EL (cell line): ENCODE results near the gene VPS54.
"Not testable (repeated sequence)": the region's sequence is repeated elsewhere in the genome, so short reads cannot be mapped to it uniquely, and the experiment has no call there.

Experiments
- DNase-seq: peaks from one replicate; pipeline ENCODE4 v3.0.0-alpha.2; 2016

The VPS54 gene

DNA sequence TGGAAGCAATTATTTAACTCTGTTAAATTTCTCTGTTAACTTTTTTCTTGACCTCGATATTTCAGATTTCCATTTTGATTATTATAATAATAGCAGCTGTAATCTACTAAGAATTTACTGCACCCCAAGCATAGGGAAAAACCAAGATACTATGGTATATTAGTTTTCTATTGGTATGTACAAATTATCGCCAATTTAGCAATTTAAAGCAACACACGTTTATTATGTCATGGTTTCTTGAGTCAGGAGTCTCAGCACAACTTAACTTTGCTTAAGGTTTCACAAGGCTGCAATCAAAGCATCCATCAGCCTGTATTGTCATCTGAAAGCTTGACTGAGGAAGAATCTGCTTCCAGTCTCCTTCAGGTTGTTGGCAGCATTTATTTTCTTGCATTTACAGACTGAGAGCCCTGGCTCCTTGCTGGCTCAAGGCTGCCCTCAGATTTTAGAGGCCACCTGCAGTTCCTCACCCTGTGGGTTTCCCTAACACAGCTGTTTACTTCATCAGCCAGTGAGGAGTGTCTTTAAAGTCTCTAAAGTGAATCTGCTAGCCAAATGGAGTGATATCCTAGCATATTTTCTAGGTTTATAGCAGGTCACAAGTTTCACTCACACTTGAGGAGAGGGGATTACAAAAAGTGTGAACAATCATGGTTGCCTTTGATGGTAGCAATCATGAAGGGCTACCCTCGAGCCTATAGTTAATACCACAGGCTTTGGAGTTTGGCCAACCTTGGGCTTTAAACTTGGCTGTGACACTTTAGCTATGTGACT lies 4.4 kb upstream of the VPS54 start:
- DNase-seq, result no peak

DNA sequence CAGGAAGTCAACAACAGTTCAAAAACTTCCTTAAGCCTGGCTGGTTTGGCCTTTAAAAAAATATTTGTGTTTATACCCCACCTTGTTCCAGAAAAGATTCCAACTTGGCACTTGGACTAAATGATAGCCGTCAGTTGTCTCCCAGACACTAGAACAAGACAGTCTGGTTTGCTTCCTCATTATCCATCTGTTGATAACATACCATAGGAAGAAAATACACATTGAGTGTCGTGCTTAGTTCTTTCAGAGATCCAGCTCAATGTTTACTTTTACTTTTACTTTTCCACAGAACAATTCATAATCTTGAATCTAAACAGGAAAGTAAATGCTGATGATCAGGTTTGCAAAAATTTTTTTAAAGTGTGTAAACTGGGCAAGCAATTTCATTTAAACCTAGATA lies 2.4 kb upstream of the VPS54 start:
- DNase-seq, result no peak

DNA sequence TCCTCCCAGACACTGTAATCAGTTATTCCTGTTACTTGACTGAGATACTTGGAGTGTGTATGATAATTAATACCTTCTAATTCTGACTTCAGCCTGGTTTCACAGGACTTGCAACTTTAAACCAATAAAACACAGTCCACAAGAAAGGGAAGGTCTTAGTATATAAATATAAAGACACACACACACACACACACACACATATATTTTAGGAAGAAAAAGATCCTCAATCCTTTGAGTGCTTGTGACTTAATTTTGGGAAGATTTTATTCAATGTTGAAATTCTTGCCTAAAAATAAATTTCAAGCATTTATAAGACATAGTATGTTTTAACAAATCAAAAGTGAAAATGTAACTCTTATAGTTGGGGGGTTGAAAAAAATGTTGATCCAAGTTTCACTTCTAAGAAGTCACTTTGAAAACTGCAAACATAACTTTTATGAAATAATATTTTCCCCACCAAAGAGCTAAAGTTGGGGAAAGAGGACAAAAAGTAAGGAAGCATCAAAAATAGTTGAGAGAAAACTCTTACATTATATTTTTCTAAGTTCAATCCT lies 824 bp upstream of the VPS54 start:
- no peak for DNase-seq

DNA sequence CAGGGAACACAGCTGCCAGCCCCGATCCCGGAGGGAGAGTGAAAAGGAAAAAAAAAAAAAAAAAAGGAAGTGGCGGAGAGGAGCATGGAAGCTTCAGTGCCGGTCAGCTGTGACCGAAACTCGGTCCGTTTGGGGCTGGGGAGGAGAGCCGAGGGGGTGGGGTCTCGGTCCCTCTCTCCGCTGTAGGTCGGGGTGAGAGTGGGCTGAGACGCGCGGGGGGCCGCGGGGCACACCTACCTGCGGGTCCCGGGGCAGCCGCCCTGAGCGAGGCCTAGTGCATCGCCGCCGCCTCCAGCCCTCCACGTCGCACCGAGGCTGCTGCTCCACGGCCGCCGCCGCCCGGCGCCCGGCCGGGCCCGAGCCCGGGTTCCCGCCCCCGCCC lies 536 bp downstream of the VPS54 start:
- DNase-seq, result peak; percentile 66

DNA sequence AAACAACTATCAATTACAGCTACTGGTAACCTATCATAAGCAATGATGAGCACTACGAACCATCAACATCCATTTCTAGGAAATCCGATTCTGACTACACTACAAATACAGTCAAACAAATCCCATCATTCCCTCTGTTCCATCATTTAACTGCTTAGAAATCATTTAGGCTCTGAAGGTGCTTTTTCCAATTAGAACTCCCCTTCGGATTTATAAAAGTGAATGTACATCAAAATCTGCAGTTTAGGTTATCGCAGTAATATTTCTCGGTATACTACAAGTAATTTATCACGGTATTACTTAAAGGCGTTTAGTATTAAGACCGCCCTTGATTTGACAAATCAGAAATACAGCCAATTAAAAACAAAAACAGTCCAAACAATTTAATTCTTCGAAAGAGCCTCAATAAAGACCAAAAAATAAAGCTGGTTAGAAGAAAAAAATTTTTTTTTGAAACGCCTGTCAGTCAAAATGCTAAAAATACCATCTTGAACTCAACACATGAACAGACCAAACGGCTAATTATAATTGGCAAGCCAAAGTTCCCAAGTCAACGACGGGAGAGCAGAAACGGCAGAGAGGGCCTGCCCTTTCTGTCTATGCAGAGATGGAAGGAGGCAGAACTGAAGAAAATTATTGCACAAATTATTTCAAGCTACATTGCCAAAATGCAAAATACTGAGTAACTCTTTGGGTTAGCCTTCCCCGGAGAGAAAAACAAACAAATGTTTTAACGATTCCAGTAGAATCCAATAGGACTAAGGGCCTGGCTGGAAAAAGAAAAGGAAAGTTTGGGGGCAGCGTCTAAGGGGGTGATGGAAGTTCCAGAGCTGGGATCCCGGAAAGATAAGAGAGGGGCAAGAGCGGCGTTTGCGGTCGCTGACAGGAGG lies 1.2 kb downstream of the VPS54 start:
- DNase-seq, result peak; percentile 34

DNA sequence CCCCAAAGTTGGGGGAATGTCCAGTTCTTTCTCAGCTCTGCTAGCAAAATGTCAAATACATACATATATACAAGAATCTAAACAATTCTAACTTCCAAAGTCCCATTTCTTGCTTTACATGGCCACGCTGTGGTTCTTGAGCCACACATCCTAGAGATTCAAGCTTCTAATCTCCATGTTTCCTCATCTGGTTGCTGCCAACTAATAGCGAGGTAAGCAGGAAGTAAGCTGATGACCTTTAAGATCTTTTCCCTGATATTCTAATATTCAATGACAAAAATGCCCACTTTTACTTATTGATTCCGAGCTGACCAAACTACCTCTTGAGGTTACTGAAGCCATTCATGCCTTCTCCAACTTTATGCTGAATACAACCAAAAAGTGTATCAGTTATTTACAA lies 3.3 kb downstream of the VPS54 start:
- no peak for DNase-seq

DNA sequence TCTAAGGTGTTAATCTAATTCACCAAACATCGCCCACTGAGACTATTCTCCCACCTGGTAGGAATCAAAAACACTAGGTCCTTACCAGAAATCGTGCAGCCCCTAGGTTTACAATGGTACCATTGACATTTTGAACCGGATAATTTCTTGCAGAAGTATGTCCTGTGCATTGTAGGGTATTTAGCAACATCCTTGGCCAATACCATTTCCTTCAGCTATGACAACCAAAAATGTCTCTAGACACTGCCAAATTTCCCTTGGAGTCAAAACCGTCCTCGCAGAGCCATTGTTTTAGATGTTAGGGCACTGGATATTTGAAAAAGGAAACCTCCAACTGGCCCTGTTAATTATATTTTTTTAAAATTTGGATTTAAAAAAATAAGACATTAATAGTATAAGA lies 3.8 kb downstream of the VPS54 start:
- no peak for DNase-seq

DNA sequence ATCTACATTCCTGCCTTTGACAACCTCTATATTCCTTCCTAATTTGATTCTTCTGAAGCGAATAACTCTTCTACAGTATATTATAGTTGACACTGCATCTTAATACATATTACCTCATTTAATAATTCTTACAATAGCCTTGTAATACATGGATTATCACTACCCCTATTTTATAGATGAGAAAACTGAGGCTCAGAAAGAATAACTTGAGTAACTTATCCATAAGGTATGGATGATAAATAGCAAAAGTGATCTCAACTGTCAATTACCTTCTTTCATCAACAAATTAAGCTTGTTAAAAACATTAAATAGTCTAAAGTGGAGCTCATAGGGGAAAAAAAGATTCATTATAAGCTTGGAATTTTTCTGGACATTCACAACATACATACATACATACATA lies 4.6 kb downstream of the VPS54 start:
- DNase-seq, result no peak

DNA sequence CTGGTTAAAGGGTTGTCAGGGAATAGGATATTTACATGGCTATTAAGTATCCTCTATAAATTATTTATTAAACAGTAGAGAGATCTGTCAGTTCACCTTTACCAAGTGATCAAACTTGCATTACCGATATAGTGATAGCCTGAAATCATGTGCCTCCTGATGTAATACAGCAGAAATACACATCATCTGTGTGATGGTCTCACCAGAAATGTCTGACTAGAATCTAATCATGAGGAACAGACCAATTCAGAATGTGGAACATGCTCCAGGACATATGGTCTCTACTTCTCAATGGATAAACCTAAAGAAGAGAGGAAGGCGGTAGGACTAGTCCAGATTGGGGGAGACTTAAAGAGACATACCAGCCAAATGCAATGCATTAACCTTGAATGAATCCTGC lies 6.2 kb downstream of the VPS54 start:
- DNase-seq, result no peak

DNA sequence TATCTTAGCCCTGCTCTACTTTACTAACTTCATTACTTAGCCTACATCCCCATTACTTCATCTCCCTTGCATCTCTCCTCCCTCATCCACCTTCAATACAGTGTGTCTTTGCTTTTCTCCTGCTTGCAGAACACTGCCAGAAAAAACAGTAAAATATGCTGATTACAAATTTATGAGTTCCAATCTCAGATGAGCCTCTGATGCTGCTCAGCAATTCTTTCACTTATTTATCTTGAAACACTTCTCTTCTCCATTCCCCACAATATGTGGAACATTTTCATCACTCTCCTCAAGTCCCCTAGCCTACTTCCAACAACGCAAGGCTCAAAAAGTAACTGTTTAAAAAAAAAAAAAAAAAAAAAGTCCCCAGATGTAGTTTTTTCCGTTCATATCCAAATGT lies 7.1 kb downstream of the VPS54 start:
- no peak for DNase-seq

DNA sequence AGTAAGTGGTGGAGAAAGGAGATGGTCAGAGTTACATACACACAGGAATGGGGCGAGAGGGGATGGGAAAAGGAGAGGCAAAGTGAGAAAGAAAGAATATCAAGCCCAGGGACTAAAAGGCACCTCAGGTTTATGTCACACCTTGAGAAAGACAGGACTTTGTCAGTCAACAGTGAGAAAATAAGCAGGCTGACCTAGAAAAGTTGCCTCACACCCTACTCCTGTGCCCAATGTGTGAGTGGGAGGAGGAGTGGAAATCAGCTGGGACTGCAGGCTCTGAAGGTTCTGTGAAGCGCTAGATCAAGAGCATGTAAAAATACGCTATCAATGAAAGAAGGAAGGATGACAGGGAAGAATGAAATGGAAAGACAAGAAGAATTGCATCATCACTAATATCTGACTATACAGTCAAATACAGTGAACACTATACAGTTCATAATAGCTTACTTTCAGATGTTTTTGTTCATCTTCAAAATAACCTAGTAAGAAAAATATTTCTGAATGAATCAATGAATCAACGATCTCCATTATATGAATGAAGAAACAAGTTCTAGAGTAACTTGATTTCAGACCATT lies 10.7 kb downstream of the VPS54 start:
- DNase-seq, result no peak

DNA sequence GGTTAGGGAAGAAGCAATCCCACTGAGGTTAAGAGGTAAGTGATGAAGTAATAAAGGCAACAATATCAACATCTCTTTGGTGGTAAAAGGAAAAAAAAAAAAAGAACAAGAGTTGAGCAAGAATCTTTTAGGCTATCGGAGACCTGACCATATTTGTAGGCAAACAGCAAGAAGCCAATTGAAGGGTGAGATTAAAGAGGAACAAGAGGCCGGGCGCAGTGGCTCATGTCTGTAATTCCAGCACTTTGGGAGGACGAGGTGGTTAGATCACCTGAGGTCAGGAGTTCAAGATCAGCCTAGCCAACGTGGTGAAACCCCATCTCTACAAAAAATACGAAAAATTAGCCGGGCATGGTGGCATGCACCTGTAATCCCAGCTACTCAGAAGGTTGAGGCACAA lies 11.3 kb downstream of the VPS54 start:
- no peak for DNase-seq

DNA sequence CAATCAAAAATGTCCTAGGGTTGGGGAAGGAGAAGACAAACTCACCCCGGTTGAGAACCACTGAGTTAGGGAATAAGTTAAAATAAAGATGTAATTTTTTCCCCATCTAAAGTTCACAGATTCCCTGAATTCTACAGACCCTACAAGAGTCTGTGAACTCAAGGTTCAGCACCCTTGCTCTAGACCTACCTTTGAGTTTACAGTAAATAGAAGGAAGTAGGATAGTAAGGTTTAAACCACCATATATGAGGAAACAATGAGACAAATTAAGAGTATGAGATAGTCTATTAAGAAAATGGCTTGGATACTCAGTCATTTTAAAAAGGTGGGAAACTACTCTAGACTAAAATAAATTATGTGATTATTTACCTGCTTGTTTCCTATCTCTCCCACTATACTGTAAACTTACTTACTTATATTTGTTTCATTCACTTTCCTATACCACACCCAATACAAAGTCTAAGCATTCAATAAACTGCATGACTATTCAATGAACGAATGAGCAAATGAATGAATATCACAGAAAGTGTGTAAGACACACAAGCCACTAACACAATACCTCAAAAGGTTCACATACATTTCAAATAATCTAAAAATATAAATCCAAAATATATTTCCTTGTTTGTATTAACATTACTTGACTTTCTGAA lies 13.4 kb downstream of the VPS54 start:
- DNase-seq, result no peak

DNA sequence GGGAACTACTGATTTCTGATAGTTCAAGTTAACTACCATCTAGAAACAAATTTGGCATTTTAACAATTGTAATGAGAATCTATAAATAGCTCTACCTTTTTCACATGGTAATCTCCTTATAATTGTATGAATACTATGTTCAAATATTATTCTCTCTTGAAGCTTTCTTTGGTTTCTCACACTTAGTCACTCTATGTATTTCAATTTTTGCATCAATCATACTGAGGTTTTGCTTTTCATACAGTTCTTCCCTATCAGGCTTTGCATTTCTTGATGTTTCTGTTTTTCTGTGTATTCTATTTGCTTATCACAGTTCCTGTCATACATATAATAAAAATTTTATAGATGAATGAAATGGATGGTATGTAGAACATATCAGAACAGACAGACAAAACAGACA lies 16.0 kb downstream of the VPS54 start:
- DNase-seq, result no peak

DNA sequence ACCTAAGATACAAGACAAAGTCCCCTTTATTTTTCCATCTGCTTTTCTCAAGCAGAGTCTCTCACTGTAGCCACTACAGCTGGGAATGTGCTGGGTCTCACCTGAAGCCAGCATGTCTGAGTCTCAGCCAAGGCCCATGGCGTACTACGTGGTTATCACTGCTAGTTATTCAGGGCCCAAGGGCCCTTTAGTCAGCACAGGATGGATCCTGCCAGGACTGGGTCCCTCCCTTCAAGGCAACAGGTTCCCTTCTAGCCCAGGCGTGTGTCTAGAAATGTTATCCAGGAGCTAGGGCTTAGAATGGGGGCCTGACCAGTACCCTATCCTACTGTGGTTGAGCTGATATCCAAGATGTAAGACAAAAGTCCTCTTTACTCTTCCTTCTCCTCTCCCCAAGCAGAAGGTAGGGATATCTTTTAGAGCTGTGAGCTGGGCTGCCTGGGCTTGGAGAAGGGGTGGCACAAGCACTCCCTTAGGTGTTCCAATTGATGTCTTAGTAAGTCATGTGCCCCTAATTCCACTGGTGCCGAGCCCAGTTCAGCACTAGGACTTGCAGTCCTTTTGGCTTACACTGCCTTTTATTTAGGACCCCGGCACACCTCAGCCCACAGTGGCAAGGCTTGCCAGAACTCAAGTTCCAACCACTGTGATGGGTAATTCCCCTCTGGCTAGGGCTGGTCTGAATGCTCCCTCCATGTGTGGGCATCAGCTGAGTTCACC lies 17.7 kb downstream of the VPS54 start:
- no peak for DNase-seq

DNA sequence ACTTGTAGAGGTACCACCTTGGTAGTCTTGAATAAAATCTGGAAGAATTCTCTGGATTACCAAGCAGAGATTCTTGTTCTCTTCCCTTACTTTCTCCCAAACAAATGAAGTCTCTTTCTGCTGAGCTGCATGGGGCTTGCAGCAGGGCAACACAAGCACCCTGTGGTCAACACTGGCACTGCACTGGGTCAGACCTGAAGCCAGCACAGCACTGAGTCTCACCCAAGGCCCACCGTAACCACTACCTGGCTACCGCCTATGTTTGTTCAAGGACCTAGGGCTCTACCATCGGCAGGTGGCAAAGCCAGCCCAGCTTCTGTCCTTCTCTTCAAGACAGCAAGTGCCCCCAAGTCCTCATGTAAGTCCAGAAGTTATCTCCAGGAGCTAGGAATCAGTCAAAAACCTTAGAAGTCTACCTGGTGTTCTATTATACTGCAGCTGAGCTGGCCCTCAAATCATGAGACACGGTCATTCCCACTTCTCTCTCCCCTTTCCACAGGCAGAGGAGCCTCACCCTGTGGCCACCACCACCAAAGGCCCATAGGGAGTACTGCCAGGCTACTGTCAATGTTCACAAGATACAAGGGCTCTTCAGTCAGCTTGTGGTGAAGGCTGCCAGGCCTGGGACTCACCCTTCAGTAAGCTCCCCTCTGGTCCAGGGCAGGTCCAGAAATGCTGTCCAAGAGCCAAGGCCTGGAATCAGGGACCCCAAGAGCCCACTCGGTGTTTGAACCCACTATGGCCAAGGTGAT lies 18.4 kb downstream of the VPS54 start:
- DNase-seq, result no peak

DNA sequence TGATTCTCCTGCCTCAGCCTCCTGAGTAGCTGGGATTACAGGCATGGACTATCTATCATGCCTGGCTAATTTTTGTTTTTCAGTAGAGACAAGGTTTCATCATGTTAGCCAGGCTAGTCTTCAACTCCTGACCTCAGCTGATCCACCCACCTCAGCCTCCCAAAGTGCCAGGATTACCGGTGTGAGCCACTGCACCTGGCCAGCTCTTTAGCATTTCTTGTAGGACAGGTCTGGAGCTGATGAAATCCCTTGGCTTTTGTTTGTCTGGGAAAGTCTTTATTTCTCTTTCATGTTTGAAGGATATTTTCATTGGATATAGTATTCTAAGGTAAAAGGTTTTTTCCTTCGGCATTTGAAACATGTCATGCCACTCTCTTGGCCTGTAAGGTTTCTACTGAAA lies 20.2 kb downstream of the VPS54 start:
- no peak for DNase-seq

DNA sequence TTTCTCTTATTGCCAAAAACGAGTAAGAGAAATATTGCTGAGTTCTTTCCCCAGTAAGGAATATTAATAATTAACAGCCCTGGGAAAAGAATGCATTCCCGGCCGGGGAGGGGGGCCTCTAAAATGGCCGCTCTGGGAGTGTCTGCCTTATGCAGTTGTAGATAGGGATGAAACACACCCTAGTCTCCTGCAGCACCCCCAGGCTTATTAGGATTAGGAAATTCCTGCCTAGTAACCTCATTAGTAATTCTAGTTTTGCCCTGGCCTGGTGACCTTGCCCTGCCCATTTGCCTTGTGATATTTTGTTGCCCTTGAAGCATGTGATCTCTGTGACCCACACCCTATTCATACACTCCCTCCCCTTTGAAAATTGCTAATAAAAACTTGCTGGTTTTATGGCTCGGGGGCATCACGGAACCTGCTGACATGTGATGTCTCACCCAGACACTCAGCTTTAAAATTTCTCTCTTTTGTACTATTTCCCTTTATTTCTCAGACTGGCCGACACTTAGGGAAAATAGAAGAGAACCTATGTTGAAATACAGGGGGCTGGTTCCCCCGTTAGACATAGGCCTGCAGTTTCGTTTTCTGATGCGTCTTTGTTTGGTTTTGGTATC lies 22.5 kb downstream of the VPS54 start:
- DNase-seq, result not testable (repeated sequence)

DNA sequence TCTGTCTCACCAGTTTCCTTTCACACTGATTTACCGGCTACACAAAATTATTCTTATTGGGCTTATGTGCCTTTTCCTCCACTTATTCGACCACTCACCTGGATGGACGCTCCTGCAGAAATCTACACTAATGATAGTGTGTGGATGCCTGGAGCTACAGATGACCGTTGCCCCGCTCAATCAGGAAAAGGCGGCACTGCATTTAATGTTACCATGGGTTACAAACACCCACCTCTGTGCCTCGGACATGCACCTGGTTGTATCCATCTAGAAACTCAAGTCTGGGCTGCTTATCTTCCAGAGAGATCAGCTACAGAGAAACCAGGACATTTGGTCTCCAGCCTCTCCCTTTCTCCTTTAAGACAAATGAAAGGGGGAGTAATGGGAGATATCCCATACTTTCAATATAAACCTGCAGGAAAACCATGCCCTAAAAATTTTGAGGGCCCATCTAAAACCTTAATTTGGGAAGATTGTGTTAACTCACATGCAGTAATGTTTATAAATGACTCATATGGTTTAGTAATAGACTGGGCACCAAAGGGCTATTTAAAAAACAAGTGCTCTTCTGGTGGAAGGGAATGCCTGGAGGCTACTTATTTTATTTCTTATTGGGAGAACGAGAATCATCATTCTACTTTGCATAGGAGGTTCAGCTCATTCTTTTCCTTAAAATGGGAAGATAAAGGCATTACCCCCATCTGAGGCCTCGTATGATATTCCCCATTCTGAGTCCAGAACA lies 24.7 kb downstream of the VPS54 start:
- peak; percentile 35 for DNase-seq

DNA sequence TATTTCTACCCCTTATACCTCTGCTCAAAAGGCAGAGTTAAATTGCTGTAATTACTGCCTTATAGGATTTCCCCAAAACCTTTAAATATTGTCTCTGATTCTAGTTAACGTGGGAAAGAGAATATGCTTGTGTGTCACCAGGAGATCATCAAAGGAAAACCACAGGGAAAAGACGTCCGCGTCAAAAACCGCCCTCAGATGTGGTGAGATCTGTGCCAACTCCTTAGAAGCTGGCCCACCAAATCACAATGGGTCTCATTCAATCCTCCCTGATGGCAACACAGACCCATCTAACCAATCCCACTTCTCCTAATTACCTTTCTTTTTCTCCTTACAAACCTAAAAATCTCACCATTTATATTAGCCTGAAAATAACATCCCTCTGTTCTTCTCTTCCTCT lies 25.4 kb downstream of the VPS54 start:
- no peak for DNase-seq
